Measurements from ENCODE around the gene CCL27. TPM values are rescaled to one million over a fixed set of nuclear protein-coding genes. Genes with fewer than 3 reads are reported as not detected.

Gene CCL27
- total RNA-seq, 1 donor, result 0.36 TPM

- Histone ChIP-seq H3K9me3 (ENCODE audit: low read depth, low read length) (no peaks in the 10 kb centered on the region), H3K36me3 (ENCODE audit: insufficient read depth, low read length) (no peaks in the 10 kb centered on the region), H2AFZ (ENCODE audit: low read length) (no peak overlapping the region), H3K27ac (ENCODE audit: low read depth, low read length) (no peak overlapping the region), H4K20me1 (ENCODE audit: insufficient read depth, low read length) (no peaks in the 10 kb centered on the region), H3K27me3 (ENCODE audit: insufficient read depth, low read length) (peaks cover 3% of the 10 kb centered on the region), H3K79me2 (ENCODE audit: insufficient read depth, low read length) (no peaks in the 10 kb centered on the region), H3K4me3 (ENCODE audit: insufficient read depth, low read length) (no peak overlapping the region), H3K4me1 (ENCODE audit: insufficient read depth, low read length) (no peaks in the 10 kb centered on the region), H3K4me2 (ENCODE audit: insufficient read depth, low read length) (no peak overlapping the region)
- no peak for DNase-seq (ENCODE audit: insufficient read length, low spot score, missing footprints)
- no peak for TF ChIP-seq CTCF (IDR thresholded peaks at IDR 0.05; ENCODE audit: extremely low read depth, low read depth, low read length)
Measured at GRCh38 chr9:34709196-34709978, 46.9 kb upstream of the CCL27 start.

DNA sequence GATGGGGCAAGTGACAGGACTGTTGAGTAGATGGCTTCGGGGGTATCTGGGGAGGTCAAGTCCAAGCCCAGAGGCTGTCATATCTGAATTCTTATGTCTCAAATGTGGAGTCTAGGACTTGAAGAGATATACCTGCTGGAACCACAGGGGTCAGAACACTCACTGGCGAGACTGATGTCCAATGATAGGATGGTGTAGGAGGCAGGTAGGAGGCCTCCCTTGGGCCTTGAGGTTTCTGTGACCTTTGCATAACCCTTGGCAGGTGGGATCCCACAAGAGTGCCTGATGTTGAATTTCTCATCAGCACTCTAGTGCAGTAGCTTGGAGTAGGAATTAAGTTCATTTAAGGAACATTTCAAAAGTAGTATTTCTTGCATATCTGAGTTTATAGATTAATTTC, 44.7 kb upstream of the CCL27 start:
- H3K4me2 ChIP-seq (ENCODE audit: insufficient read depth, low read length), result no peak overlapping the region
- no peak overlapping the region for H3K27ac ChIP-seq (ENCODE audit: low read depth, low read length)
- no peaks in the 10 kb centered on the region for H4K20me1 ChIP-seq (ENCODE audit: insufficient read depth, low read length)
- no peaks in the 10 kb centered on the region for H3K79me2 ChIP-seq (ENCODE audit: insufficient read depth, low read length)
- no peaks in the 10 kb centered on the region for H3K27me3 ChIP-seq (ENCODE audit: insufficient read depth, low read length)
- H2AFZ ChIP-seq (ENCODE audit: low read length), result no peak overlapping the region
- TF ChIP-seq CTCF (IDR thresholded peaks at IDR 0.05; ENCODE audit: extremely low read depth, low read depth, low read length), result no peak
- no peaks in the 10 kb centered on the region for H3K9me3 ChIP-seq (ENCODE audit: low read depth, low read length)
- no peak overlapping the region for H3K4me3 ChIP-seq (ENCODE audit: insufficient read depth, low read length)
- DNase-seq (ENCODE audit: insufficient read length, low spot score, missing footprints), result no peak
- no peaks in the 10 kb centered on the region for H3K4me1 ChIP-seq (ENCODE audit: insufficient read depth, low read length)
- no peaks in the 10 kb centered on the region for H3K36me3 ChIP-seq (ENCODE audit: insufficient read depth, low read length)

DNA sequence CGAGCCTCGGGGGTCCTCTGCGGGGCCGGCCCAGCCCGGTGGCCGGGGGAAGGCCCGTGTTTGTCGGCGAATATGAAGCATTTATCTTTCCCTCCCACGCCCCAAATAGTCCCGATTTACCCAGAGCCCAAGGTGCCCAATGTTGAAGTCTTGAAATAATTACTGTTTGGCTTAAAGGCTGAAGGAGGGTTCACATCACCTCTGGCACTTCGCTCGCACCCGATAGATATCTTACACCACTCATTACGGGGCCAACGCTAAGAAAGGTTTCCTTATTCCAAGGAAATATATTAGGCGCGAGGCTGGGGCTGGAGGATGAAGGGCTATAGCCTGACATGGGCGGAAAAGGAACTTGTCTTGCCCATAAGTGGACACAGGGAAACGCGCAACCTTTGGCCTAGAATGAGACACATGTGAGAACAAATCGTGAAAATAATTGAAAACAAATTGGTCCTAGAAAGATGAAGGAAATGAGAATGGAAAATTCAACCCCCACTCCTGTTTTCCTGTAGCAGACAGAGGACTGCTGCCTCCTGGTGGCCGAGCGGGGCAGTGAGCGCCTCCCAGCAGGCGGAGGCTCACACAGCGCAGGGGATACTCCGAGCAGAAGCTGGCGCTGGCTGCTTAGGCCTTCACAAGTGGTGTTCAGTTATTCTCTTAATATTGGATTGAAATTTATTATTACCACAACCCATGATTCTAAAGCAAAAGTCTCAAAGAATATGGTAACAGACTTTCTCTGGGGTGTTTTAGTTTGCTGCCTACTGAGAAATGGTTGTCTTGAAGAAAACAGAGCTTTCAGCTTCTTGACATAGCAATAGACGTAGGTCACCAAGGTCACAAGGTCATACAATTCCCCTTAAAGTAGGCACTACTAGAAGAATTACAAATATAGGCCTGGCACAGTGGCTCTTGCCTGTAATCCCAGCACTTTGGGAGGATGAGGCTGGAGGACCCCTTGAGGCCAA, 39.6 kb upstream of the CCL27 start:
- DNase-seq (ENCODE audit: insufficient read length, low spot score, missing footprints), result peak; percentile 97
- Histone ChIP-seq H3K4me3 (ENCODE audit: insufficient read depth, low read length) (peak overlapping the region; percentile 84), H3K4me2 (ENCODE audit: insufficient read depth, low read length) (peak overlapping the region; percentile 100), H3K27me3 (ENCODE audit: insufficient read depth, low read length) (peaks cover 4% of the 10 kb centered on the region), H3K36me3 (ENCODE audit: insufficient read depth, low read length) (no peaks in the 10 kb centered on the region), H3K4me1 (ENCODE audit: insufficient read depth, low read length) (peaks cover 3% of the 10 kb centered on the region), H3K79me2 (ENCODE audit: insufficient read depth, low read length) (no peaks in the 10 kb centered on the region), H4K20me1 (ENCODE audit: insufficient read depth, low read length) (no peaks in the 10 kb centered on the region), H3K27ac (ENCODE audit: low read depth, low read length) (no peak overlapping the region), H2AFZ (ENCODE audit: low read length) (peak overlapping the region; percentile 98), H3K9me3 (ENCODE audit: low read depth, low read length) (no peaks in the 10 kb centered on the region)
- peak; percentile 100 for TF ChIP-seq CTCF (IDR thresholded peaks at IDR 0.05; ENCODE audit: extremely low read depth, low read depth, low read length)
